Liver (tissue), 3 donors: ENCODE data around the gene ZBTB17.

Source experiments
- CTCF ChIP-seq: fragments of 150-350 bp; IDR thresholded peaks from 2 replicates; pipeline ENCODE4 v1.5.1; 2017; ENCODE audit warnings: improper control_type of control experiment, low read depth, low read length; ENCODE audit not compliant: missing input control
- FOXA2 ChIP-seq: IDR thresholded peaks from 2 replicates; pipeline ENCODE4 v1.6.1; 2016; ENCODE audit warnings: antibody characterized with exemption
- GABPA ChIP-seq, 2 donors: IDR thresholded peaks in 1 of 2; conservative IDR thresholded peaks in 1 of 2; 2 replicates each; pipeline ENCODE4 v1.6.1; 2016; ENCODE audit warnings: antibody characterized with exemption in 2 of 2, mild to moderate bottlenecking in 1 of 2, moderate library complexity in 1 of 2
- JUND ChIP-seq, 2 donors: IDR thresholded peaks; 2 replicates each; pipeline ENCODE4 v1.6.1; 2016; ENCODE audit warnings: antibody characterized with exemption in 2 of 2
- RAD21 ChIP-seq, 2 donors: IDR thresholded peaks; 2 replicates each; pipeline ENCODE4 v1.6.1; 2016; ENCODE audit warnings: antibody characterized with exemption in 2 of 2, mild to moderate bottlenecking in 2 of 2
- REST ChIP-seq: IDR thresholded peaks from 2 replicates; pipeline ENCODE4 v1.6.1; 2016; ENCODE audit warnings: antibody characterized with exemption, mild to moderate bottlenecking
- YY1 ChIP-seq: IDR thresholded peaks from 2 replicates; pipeline ENCODE4 v1.6.1; 2016; ENCODE audit warnings: antibody characterized with exemption, mild to moderate bottlenecking
- ZBTB33 ChIP-seq: IDR thresholded peaks from 2 replicates; pipeline ENCODE4 v1.6.1; 2016; ENCODE audit warnings: antibody characterized with exemption
- donor health status: healthy.
- donor health status: healthy.

GRCh38 chr1:16015491-16015890 lies 39.6 kb upstream of the ZBTB17 start:
- TF ChIP-seq GABPA (IDR thresholded peaks at IDR 0.05 in 1 of 2, conservative IDR thresholded peaks at IDR 0.05 in 1 of 2) (no peak), CTCF (no peak), FOXA2 (no peak), RAD21 (IDR thresholded peaks at IDR 0.05) (no peak), REST (no peak), ZBTB33 (no peak), JUND (IDR thresholded peaks at IDR 0.05) (no peak), YY1 (no peak)
